GM10266 (cell line): ENCODE data around the gene G6PC1.
"Not testable (repeated sequence)": the region's sequence is repeated elsewhere in the genome, so short reads cannot be mapped to it uniquely, and the experiment has no call there.

Source experiments
- DNase-seq: peaks from one replicate; pipeline ENCODE4 v3.0.0; 2012; ENCODE audit errors: extremely low spot score
- TF ChIP-seq, protein P1 (sequence below): IDR thresholded peaks from 2 replicates; pipeline ENCODE4 v1.5.1; 2012; ENCODE audit warnings: mild to moderate bottlenecking, low read depth; ENCODE audit not compliant: control insufficient read depth, insufficient read depth; ENCODE audit errors: missing control alignments

The G6PC1 gene

DNA sequence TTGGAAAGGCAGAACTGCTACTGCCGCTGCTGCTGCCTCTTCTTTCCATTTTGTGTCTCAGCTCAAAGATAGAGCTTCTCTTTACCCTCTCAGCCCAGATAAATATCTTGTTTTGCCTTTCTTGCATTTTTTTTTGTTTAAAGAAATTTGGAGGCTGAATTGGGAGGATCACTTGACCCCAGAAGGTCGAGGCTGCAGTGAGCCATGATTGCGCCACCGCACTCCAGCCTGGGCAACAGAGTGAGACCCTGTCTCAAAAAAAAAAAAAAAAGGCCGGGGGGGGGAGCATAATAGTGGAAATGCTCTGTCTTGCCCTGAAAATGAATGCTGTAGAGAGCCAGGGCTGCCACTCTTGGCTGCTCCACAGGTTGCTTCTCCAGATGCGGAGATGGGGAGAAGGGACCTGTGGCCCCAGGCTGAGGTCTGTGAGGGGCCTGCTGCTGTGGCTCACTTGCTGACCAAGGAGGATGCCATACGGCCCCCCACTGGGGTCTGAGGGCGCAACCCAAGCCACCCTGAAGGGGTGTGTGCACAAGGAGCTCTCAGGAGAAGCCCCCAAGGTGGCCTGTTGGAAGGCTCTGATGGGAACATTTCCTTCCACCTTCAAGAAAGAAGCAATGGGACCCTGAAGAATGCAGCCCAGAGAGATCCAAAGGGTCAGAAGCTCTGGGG, 21.5 kb upstream of the G6PC1 start:
- DNase-seq, result no peak
- TF ChIP-seq, protein P1, sequence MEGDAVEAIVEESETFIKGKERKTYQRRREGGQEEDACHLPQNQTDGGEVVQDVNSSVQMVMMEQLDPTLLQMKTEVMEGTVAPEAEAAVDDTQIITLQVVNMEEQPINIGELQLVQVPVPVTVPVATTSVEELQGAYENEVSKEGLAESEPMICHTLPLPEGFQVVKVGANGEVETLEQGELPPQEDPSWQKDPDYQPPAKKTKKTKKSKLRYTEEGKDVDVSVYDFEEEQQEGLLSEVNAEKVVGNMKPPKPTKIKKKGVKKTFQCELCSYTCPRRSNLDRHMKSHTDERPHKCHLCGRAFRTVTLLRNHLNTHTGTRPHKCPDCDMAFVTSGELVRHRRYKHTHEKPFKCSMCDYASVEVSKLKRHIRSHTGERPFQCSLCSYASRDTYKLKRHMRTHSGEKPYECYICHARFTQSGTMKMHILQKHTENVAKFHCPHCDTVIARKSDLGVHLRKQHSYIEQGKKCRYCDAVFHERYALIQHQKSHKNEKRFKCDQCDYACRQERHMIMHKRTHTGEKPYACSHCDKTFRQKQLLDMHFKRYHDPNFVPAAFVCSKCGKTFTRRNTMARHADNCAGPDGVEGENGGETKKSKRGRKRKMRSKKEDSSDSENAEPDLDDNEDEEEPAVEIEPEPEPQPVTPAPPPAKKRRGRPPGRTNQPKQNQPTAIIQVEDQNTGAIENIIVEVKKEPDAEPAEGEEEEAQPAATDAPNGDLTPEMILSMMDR, result no peak

DNA sequence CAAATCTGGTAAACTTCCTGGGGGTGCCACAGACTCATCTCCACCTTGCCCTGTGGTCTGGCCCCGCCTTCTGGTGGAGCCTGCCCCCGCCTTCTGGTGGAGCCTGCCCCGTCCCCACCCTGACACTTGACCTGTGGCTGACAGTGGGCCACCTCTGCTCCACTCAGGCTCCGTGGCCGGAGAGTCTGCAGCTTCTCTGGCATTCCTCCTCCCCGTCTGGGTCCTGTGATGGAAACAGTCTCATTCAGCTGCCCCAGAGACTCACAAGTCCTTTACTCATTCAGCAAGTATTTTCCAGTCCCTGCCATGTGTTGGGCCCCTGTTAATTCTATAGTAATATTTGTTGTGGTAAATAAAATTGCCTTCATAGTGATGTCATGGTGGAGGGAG, 21.0 kb upstream of the G6PC1 start:
- TF ChIP-seq, protein P1, result no peak
- no peak for DNase-seq

DNA sequence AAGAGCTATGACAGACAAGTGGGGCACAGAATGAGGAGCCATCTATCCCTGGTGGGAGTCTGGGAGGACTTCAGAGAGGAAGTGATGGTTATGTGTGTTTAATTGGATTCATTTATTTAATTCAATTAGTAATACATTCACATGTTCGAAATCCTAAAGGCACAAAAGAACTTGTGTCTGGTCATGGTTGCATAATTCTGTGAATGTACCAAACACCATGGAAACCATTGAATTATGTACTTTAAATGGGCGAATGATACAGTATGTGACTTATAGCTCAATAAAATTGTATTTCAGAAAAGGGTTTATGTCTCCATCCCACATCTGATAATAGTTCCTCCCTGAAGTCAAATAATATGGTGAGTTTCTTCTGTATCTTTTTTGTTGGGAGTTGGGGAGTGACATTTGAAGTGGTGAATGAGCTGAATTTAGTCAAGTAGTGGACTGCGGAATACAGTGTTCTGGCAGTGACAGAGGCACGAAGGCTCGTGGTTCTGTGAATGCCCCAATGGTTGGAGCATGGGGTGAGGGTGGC, 19.8 kb upstream of the G6PC1 start:
- TF ChIP-seq, protein P1, result no peak
- DNase-seq, result no peak

DNA sequence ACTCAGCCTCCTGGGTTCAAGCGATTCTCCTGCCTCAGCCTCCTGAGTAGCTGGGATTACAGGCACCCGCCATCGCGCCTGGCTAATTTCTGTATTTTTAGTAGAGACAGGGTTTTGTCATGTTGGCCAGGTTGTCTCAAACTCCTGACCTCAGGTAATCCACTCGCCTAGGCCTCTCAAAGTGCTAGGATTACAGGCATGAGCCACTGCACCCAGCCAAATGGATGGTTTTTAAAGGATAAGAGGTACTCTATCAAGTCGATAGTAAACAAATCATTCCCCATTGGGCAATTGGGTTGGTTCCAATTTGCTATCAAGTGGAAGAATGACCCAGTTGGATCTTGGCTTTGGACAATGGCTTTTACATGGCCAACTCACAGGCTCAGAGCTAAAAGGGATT, 18.9 kb upstream of the G6PC1 start:
- not testable (repeated sequence) for DNase-seq

DNA sequence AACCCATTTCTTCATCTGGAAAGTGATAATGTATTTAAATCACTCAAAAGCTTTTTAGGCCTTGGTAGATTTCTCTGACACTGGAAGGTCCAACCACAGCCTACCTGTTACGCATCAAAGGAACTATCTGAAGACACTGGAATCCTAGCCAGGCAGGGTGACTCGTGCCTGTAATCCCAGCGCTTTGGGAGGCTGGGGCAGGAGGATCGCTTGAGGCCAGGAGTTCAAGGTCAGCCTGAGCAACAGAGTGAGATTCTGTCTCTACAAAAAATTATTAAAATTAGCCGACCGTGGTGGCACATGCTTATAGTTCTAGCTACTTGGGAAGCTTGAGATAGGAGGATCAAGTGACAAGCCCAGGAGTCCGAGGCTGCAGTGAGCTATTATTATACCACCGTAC, 18.4 kb upstream of the G6PC1 start:
- TF ChIP-seq, protein P1, result no peak
- DNase-seq, result no peak

DNA sequence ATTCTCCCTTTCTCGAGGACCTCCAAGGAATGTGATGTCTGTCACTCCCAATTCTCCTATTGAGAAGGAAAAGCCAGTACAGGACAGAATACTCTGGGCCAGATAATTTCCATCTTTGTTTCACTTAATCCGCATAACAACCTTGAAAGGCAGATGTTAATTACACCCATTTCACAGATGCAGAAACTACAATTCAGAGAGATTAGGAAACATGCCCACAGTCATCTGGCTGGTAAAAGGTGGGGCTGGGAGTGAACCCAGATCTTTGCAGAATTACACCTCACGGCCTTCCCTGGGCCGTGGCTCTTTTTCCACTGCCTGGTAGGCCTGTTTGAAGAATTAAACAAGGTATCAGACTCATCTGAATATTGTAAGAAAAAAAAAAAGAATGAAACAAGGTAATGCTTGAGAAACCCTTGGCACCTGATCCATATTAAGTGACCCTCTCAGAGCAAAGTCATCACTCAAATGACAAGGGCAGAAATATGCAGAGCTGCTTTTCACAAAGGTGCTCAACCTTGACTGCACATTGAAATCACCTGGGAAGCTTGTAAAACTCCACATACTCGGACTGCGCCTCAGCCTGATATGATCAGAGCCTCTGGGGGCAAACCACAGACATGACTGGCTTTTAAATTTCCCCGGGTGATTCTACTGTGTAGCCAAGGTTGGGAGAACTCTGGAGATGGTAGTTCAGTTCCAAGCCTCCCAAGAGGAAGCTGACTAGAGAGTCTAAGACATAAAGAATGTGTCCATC, 16.6 kb upstream of the G6PC1 start:
- TF ChIP-seq, protein P1, result no peak
- DNase-seq, result no peak

DNA sequence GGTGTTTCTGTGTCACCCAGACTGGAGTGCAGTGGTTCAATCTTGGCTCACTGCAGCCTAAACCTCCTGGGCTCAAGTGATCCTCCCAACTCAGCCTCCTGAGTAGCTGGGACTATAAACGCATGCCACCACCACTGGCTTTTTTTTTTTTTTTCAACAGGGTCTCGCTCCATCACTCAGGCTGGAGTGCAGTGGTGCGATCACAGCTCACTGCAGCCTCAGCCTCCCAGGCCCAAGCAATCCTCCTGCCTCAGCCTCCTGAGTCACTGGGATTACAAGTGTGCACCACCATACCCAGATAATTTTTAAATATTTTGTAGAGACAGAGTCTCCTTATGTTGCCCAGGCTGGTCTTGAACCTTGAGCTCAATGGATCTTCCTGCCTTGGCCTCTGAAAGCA, 14.8 kb upstream of the G6PC1 start:
- DNase-seq, result not testable (repeated sequence)
